Adrenal gland (tissue), 5 donors: ENCODE measurements around the gene CORO6.

Experiments
- CTCF ChIP-seq, 6 experiments: fragments of 450-650 bp in 4 of 6; fragments of 200-600 bp in 2 of 6; sonication (generic) in 1 of 6; IDR thresholded peaks; 1 replicate in 5 of 6; 2 replicates in 1 of 6; pipeline versions ENCODE4 v1.5.1 to v1.8.0; 2016 to 2021; ENCODE audit warnings: antibody characterized with exemption in 6 of 6, mild to moderate bottlenecking in 2 of 6, moderate library complexity in 1 of 6
- POLR2A ChIP-seq, 2 donors: fragments of 450-650 bp; IDR thresholded peaks; one replicate each; pipeline ENCODE4 v1.6.1; 2017; ENCODE audit warnings: antibody characterized with exemption in 2 of 2, mild to moderate bottlenecking in 2 of 2, moderate library complexity in 1 of 2
- donor health status: DM: no; HTN: no; CAD: no.

DNA sequence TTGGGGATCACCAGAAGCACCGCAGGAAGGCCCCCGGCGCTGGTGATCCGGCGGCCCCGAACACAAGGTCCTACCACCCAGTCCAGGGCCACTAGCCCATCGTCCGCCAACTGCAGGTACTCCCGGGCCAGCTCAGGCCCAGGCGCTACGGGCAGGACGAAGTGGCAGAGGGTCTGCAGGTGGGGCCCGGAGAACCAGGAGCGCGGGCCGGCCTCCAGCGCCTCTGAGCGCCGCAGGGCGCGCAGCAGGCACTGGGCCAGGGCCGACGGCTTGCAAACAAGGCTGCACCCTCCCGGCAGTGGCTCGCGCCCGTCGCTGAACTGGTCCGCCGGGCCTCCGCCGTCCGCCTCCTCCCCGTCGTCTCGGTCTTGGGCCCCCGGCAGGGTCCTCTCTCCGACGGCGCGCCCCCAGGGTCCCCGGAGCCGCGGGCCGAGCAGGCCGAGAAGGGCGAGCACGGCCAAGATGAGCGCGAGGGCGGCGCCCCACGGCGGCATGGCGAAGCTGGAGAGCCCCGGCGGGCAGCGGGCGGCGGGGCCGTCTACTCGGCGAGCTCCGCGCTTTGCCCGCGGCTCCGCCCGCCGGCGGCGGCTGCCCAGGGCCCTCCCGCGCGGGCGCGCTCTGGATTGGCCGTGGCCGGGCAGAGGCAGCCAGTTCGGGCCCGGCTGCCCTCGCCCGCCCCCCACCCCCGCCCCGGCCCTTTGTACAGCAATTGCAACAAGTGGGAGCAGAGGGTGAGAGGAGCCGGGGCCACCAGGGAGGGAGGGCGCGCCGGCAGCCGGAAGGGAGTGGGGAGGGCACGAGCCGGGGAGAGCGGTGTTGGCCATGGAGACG is 56.0 kb downstream of the CORO6 start, which contains the start of gene ABHD15:
- TF ChIP-seq POLR2A (IDR thresholded peaks at IDR 0.05) = peak; percentile 31 to 36
- peak in 1 of 6 experiments; percentile 1 for TF ChIP-seq CTCF (IDR thresholded peaks at IDR 0.05)
